ENCODE results near the gene MYNN.

MYNN gene

GRCh38 chr3:169777822-169778221 is 4.6 kb downstream of the MYNN start:
- DNase-seq: no peak

- DNase-seq: no peak
These were observed 7.5 kb downstream of the MYNN start for GRCh38 chr3:169780742-169781141.

GRCh38 chr3:169781209-169781855 is 8.1 kb downstream of the MYNN start:
- DNase-seq: no peak

GRCh38 chr3:169787120-169787519 is 13.9 kb downstream of the MYNN start:
- DNase-seq: no peak

- DNase-seq: no peak
These were observed 14.6 kb downstream of the MYNN start for GRCh38 chr3:169787791-169788190.

GRCh38 chr3:169790219-169790618 is 17.0 kb downstream of the MYNN start:
- DNase-seq: no peak

GRCh38 chr3:169790687-169791429 is 17.7 kb downstream of the MYNN start:
- DNase-seq: no peak

- no peak for DNase-seq
These were observed 19.2 kb downstream of the MYNN start for GRCh38 chr3:169792359-169792758.

GRCh38 chr3:169804681-169805080 is 31.5 kb downstream of the MYNN start:
- no peak for DNase-seq

- no peak for DNase-seq
These were observed 36.1 kb downstream of the MYNN start for GRCh38 chr3:169809230-169809795.

- no peak for DNase-seq
These were observed 38.6 kb downstream of the MYNN start for GRCh38 chr3:169811631-169812331.

GRCh38 chr3:169812332-169813235 is 39.4 kb downstream of the MYNN start, which contains the start of the genes LRRC34 and LRRIQ4:
Gene LRRC34, minus strand, starts transcription at chr3:169812904. Its CDS starts 356 bp downstream, at chr3:169812548.
Gene LRRIQ4, plus strand, starts transcription at chr3:169812870. Its CDS starts 9,052 bp downstream, at chr3:169821922.
- DNase-seq: peak; percentile 66 to 70

GRCh38 chr3:169813278-169813677 is 40.1 kb downstream of the MYNN start:
- no peak for DNase-seq

GRCh38 chr3:169813757-169814517 is 40.7 kb downstream of the MYNN start:
- peak; percentile 18 to 40 for DNase-seq

- no peak for DNase-seq
These were observed 42.5 kb downstream of the MYNN start for GRCh38 chr3:169815590-169816150.

GRCh38 chr3:169818316-169818715 is 45.1 kb downstream of the MYNN start:
- no peak for DNase-seq

- no peak for DNase-seq
These were observed 48.9 kb downstream of the MYNN start for GRCh38 chr3:169822091-169822490.

- DNase-seq: no peak
These were observed 49.3 kb downstream of the MYNN start for GRCh38 chr3:169822540-169822939.

- no peak for DNase-seq
These were observed 49.8 kb downstream of the MYNN start for GRCh38 chr3:169822983-169823382.

GRCh38 chr3:169825316-169825715 is 52.1 kb downstream of the MYNN start:
- no peak for DNase-seq

GRCh38 chr3:169827712-169828111 is 54.5 kb downstream of the MYNN start:
- DNase-seq: peak; percentile 48 to 64

Measured in inflammatory macrophage (primary cell).